GM18517 (cell line): ENCODE results near the gene MED26.
"Not testable (repeated sequence)": the region's sequence is repeated elsewhere in the genome, so short reads cannot be mapped to it uniquely, and the experiment has no call there.

Experiments
- ATAC-seq: cut with Tn5 transposase; IDR thresholded peaks from one replicate; pipeline ENCODE4 v1.9.1; 2021; ENCODE audit warnings: mild to moderate bottlenecking, moderate library complexity; ENCODE audit not compliant: unreplicated experiment

Gene MED26

DNA sequence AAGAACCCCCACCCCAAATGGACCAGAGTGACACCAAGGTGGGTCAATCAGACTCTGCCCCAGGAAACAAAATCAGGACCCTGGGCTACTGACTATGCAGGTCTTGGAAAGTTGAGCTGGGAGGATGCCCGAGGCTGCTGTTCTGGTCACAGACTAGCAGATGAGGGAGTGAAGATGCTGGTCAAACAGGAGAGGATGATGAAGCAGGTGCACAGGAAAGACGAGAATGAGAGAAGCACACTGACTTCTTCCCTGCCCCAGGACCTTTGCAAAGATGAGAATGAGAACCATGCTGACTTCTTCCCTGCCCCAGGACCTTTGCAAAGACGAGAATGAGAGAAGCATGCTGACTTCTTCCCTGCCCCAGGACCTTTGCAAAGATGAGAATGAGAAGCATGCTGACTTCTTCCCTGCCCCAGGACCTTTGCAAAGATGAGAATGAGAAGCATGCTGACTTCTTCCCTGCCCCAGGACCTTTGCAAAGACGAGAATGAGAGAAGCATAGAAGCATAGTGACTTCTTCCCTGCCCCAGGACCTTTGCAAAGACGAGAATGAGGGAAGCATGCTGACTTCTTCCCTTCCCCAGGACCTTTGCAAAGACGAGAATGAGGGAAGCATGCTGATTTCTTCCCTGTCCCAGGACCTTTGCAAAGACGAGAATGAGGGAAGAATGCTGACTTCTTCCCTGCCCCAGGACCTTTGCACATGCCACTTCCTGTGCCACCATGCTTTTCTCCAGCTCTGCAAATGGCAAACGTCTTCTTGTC is 23.6 kb upstream of the MED26 start:
- not testable (repeated sequence) for ATAC-seq

GRCh38 chr19:16650821-16651220 is 22.8 kb upstream of the MED26 start:
- no peak for ATAC-seq

DNA sequence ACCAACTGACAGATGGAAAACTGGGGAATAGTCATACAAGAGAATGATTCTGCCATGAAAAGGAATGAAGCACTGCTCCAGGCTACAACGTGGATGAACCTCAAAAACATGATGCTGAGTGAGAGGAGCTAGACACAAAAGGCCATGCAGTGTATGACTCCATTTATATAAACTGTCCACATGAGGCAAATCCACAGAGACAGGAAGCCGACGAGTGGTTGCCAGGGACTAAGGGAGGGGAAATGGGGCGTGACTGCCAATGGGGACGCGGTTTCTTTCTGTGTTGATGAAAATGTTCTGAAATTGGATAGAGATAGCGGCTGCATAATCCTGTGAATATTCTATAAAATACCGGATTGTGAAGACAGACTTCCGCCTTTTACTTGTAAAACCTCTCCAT is 21.7 kb upstream of the MED26 start:
- no peak for ATAC-seq

DNA sequence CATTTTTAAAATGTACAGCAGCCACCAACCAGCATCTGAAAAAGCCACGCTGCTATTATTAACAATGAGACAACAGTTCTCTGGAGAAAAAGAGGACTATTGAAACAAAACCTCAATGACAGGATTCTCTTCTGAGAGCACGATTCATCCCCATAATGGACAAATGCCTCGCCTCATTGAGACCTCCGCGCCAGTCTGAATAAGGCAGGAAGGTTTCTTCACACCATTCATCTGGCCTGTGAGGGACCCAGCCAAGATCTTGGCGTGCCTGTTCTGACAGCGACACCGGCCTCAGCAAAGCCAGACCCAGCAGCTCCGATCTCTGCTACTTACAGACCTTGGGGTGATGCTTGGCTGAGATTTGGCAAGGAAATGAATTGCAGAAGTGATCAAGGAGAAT is 17.1 kb upstream of the MED26 start:
- no peak for ATAC-seq

- ATAC-seq = no peak
These were observed 13.7 kb upstream of the MED26 start for GRCh38 chr19:16641695-16642094.

GRCh38 chr19:16640951-16641350 is 12.9 kb upstream of the MED26 start:
- ATAC-seq = no peak

DNA sequence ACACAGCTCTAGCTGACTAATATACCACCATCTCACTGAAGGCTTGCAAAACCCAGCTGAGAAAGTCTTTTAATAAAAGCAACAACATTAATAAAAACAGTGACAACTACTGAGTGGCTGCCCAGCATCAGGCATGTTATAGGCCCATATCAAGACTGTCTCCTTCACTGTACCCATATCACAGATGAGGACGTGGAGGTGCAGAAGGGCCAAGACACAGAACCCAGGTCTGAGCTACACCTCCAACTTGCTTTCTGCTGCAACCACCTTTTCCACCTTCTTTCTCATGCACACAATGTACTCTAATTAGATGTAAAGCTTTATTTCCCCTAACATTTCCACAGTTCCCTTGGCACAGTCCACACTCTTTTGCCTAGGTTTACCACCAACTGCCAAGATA is 10.7 kb upstream of the MED26 start:
- ATAC-seq = no peak

DNA sequence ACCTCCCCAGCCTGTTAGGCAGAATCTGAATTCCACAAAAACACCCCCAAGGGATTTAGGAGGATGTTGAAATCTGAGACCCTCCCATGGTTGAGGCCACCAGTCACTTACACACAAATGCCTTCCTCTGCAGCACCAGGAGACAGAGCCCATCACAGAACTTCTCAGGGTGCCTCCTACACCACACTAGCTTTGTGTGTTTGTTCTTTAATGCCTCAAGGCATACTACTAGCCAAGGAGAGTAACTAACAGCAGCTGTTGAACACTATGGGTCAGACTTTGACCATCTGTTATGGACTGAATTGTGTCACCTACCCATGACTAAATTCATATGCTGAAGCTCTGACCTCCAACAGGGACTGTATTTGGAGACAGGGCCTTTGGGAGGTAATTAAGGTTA is 9.5 kb upstream of the MED26 start:
- no peak for ATAC-seq

DNA sequence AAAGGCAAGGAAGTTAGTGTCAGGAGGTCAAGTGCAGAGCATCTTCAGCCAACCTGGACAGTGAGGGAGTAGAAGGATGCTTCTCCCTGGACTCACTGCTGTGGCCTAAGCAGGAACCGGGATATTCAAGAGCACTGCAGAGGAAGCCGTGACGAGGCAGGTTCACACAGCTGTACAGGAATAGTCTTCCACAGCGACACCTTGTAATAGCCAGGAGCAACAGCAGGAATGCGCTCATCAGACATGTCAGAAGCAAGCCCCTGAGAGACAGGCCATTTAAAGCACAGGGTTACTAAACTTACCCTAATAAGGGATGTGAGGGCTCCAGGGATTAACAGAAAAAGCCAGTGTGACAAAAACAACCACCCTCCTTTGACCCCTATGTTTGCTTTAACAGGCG is 3.5 kb upstream of the MED26 start:
- ATAC-seq = no peak

- ATAC-seq = no peak
These were observed 1.1 kb upstream of the MED26 start for GRCh38 chr19:16628984-16629691.

DNA sequence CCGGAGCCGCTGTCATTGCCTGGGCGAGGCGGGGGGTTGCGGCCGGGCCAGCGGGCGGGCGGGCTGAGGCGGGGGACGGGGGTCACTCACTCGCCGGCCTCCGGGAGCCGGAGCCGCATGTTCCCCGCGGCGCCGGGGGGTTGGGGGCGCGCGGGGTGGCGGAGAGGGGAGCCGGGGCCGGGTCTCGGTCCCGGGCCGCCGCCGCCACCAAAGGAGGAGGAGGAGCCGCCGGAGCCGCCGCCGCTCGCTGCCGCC is 149 bp downstream of the MED26 start:
- no peak for ATAC-seq

DNA sequence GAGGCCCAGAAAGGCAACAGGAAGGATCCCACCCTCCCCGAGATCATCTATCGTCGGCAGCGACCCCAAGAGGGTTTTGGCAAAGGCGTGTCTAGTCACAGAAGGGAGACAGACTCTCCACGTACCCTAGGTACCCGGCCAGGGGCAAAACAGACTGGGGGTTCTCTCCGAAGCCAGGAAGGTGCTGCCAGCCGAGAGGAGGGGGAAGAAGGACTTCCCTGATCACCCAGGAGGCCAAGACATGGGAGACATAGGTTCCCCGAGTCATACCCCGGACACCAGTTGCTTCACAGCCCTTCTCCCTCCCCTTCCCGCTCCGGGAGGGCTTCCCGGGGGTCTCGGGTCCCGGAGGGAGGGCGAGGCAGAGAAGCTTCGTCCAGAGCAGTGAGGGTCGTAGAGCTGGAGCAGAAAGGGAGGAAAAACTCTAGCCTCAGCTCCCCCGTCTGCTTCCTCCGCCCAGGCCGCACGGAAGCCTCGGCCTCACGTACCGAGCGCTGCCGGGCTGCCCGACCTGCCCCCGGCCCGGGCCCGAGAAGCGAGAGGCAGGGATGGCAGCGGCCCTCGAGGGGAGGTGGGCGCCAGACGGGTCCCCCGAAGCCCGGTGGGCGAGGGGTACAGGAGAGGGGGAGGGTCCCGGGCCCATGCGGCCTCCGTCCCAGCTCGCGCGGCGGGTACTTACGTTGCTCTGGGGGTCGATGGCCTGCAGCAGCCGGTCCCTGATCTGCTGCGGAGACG is 644 bp downstream of the MED26 start:
- ATAC-seq = no peak

DNA sequence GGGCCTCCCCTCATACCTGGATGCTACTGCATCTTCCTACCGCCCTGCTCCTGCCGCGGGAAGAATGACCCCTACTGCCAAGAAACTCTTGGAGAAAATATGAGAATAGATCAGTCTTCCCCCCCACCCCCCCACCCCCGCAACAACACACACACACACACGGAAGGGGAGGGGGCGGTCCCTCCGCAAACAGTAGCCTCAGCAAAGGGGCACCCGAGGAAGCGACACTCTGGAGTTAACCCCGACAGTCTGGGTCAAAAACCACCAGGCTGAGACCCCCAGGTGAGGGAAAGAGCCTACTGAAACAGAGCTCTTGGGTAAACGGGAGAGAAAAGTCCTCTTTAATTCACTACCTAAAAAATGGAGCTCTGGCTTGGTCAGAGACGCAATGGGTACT is 1.2 kb downstream of the MED26 start:
- ATAC-seq = no peak

- no peak for ATAC-seq
These were observed 2.6 kb downstream of the MED26 start for GRCh38 chr19:16625163-16625958.

- no peak for ATAC-seq
These were observed 3.8 kb downstream of the MED26 start for GRCh38 chr19:16624236-16624635.

- no peak for ATAC-seq
These were observed 4.4 kb downstream of the MED26 start for GRCh38 chr19:16623576-16623975.

DNA sequence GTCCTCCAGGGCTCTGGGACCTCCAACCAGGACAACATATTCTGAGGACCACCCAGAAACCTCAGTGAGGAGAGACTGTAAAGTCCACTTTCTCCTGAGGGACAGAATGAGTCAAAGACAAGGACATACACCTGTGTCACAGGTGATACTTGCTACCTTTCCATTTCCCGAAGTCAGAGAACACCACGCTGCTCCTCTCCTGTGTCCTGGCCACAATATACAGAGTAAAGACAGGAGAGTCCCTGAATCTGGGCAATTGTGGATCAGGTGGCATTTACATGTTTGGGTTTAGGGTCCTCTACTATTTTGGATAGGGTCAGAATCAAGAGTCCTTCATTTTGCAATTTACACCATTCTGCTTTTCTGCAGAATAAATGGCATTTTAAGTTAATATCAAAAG is 4.9 kb downstream of the MED26 start:
- ATAC-seq = no peak

- no peak for ATAC-seq
These were observed 6.7 kb downstream of the MED26 start for GRCh38 chr19:16621165-16621800.

GRCh38 chr19:16620584-16620983 is 7.4 kb downstream of the MED26 start:
- ATAC-seq = no peak

GRCh38 chr19:16620018-16620417 is 8.0 kb downstream of the MED26 start:
- ATAC-seq = no peak

DNA sequence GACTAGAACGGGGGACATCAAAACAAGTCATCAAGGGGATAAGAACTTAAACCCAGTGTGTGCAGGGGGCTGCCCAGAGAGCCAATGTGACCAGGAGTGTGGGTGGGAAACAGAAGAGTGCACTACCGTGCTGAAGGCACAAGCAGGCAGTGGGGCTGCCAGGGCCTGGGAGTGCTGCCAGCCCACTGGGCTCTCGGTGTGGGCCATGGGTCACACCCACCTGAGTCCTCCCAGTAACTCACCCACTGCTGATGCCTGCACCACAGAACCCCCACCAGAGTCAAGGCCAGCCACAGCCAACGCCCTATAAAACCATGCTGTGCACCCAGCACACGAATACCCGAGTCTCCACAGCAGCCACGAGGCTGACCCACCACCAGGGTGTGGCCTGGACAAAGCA is 8.5 kb downstream of the MED26 start:
- ATAC-seq = no peak
